MCF 10A (cell line): ENCODE data around the gene MPZL3. TPM values are rescaled to one million over a fixed set of nuclear protein-coding genes. Genes with fewer than 3 reads are reported as not detected.

ENCODE experiments used
- BruUV-seq: library from RNA; stranded (reverse); fragments of 400-500 nt; replicated peaks from 2 replicates; lab custom pipeline; 2021; lab: Mats Ljungman, UMichigan
- CTCF ChIA-PET: fragments of 300-600 bp; sonication (Branson Sonifier 250); formaldehyde crosslinking; extraction: SDS; loops from one replicate; lab custom pipeline; 2021; ENCODE audit warnings: antibody characterized with exemption, inconsistent platforms; lab: Yijun Ruan, JAX
- POLR2A ChIA-PET: fragments of 300-600, 350-650 bp; sonication (Branson Sonifier 250); formaldehyde crosslinking; extraction: SDS; loops from one replicate; lab custom pipeline; 2020; ENCODE audit warnings: antibody characterized with exemption, inconsistent platforms; lab: Yijun Ruan, JAX
- DNase-seq: peaks from one replicate; pipeline ENCODE4 v3.0.0-alpha.2; 2018; ENCODE audit not compliant: unreplicated experiment
- H3K27ac Mint-ChIP-seq: one replicate; pipeline ENCODE4 v1.8.0; 2022; ENCODE audit warnings: mild to moderate bottlenecking, low read depth, mixed read lengths; ENCODE audit not compliant: unreplicated experiment
- H3K27me3 Mint-ChIP-seq: one replicate; pipeline ENCODE4 v1.8.0; 2022; ENCODE audit warnings: mixed read lengths; ENCODE audit not compliant: insufficient read depth, unreplicated experiment
- H3K36me3 Mint-ChIP-seq: one replicate; pipeline ENCODE4 v1.8.0; 2022; ENCODE audit warnings: mild to moderate bottlenecking, moderate library complexity, mixed read lengths; ENCODE audit not compliant: insufficient read depth, unreplicated experiment
- H3K4me1 Mint-ChIP-seq: one replicate; pipeline ENCODE4 v1.8.0; 2022; ENCODE audit warnings: mixed read lengths; ENCODE audit not compliant: insufficient read depth, unreplicated experiment
- H3K4me3 Mint-ChIP-seq: one replicate; pipeline ENCODE4 v1.8.0; 2022; ENCODE audit warnings: mild to moderate bottlenecking, moderate library complexity, mixed read lengths; ENCODE audit not compliant: unreplicated experiment
- H3K9me3 Mint-ChIP-seq: one replicate; pipeline ENCODE4 v1.8.0; 2022; ENCODE audit warnings: mixed read lengths; ENCODE audit not compliant: unreplicated experiment
- intact Hi-C: fragments of 100-400 bp; cut with micrococcal nuclease; formaldehyde crosslinking; loops from 2 replicates; pipeline ENCODE4 v1.14.1; 2022
- total RNA-seq: library from RNA; stranded (reverse); gene quantifications from 2 replicates; pipeline ENCODE4 v1.2.3, GENCODE V29; 2022
- TF ChIP-seq, protein P1 (sequence below): fragments of 200-600 bp; IDR thresholded peaks from one replicate; pipeline ENCODE4 v1.8.0; 2022; ENCODE audit warnings: antibody characterized with exemption, mild to moderate bottlenecking; ENCODE audit not compliant: unreplicated experiment

Gene MPZL3
- total RNA-seq, 1 experiment from 2014 or later, result 11.9 TPM

DNA sequence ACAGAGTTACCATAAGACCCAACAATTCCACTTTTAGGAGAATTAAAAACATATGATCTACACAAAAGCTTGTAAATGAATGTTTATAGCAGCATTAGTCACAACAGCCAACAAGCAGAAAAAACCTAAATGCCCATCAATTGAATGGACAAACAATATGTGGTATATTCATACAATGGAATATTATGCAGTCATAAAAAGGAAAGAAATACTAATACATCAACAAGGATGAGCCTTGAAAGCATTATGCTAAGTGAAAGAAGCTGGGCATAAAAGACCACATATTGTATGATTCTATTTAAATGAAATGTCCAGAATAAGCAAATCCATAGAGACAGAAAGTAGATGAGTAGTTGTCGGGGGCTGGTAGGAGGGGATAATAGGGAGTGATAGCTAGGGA, 7.0 kb upstream of the MPZL3 start:
- peaks cover 37% of the 10 kb centered on the region for H3K36me3 Mint-ChIP-seq
- intact Hi-C loops, result no loop called here

DNA sequence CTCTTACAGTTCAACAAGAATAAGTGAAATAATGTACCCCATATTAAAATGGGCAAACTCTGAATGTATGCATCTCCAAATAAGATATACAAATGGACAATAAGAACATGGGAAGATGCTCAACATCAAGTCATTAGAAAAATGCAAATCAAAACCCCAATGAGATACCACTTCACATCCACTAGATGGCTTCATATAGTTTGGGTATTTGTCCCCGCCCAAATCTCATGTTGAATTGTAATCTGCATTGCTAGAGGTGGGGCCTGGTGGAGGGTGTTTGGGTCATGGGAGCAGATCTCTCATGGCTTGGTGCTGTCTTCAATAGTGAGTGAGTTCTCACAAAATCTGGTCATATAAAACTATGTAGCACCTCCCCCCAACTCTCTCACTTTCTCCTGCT, 6.2 kb upstream of the MPZL3 start:
- intact Hi-C loops, result no loop called here
- Mint-ChIP-seq H3K27me3 (no peaks in the 10 kb centered on the region), H3K4me3 (no peak overlapping the region), H3K4me1 (peaks cover 18% of the 10 kb centered on the region), H3K27ac (no peak overlapping the region), H3K9me3 (no peaks in the 10 kb centered on the region), H3K36me3 (peaks cover 37% of the 10 kb centered on the region)
- no TSS peak for BruUV-seq
- TF ChIP-seq, protein P1, sequence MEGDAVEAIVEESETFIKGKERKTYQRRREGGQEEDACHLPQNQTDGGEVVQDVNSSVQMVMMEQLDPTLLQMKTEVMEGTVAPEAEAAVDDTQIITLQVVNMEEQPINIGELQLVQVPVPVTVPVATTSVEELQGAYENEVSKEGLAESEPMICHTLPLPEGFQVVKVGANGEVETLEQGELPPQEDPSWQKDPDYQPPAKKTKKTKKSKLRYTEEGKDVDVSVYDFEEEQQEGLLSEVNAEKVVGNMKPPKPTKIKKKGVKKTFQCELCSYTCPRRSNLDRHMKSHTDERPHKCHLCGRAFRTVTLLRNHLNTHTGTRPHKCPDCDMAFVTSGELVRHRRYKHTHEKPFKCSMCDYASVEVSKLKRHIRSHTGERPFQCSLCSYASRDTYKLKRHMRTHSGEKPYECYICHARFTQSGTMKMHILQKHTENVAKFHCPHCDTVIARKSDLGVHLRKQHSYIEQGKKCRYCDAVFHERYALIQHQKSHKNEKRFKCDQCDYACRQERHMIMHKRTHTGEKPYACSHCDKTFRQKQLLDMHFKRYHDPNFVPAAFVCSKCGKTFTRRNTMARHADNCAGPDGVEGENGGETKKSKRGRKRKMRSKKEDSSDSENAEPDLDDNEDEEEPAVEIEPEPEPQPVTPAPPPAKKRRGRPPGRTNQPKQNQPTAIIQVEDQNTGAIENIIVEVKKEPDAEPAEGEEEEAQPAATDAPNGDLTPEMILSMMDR, result no peak
- POLR2A ChIA-PET, result interaction anchor here (0.7 kb wide), 1 partner anchor 206 kb away, joined by 3 read pairs; no protein-coding TSS in a partner anchor
- CTCF ChIA-PET, result interaction anchor here (0.8 to 0.9 kb wide), 3 partner anchors 21 to 158 kb away, joined by 3 to 4 read pairs (median 3); no protein-coding TSS in a partner anchor
- peak; percentile 23 for DNase-seq

More for the DNA sequence above, 7.0 kb upstream of the MPZL3 start:
- Mint-ChIP-seq H3K9me3 (no peaks in the 10 kb centered on the region), H3K4me3 (no peak overlapping the region), H3K27me3 (no peaks in the 10 kb centered on the region), H3K27ac (no peak overlapping the region), H3K4me1 (peaks cover 22% of the 10 kb centered on the region)
- no TSS peak for BruUV-seq
- POLR2A ChIA-PET, result interaction anchor here (0.7 to 9.8 kb wide), 3 partner anchors 6 to 206 kb away, joined by 3 to 225 read pairs (median 3); partner anchors contain the start of gene MPZL3
- DNase-seq, result no peak
- TF ChIP-seq, protein P1, result no peak
- CTCF ChIA-PET, result interaction anchor here (0.6 to 1.8 kb wide), 10 partner anchors 22 to 223 kb away, joined by 3 to 5 read pairs (median 3); no protein-coding TSS in a partner anchor

DNA sequence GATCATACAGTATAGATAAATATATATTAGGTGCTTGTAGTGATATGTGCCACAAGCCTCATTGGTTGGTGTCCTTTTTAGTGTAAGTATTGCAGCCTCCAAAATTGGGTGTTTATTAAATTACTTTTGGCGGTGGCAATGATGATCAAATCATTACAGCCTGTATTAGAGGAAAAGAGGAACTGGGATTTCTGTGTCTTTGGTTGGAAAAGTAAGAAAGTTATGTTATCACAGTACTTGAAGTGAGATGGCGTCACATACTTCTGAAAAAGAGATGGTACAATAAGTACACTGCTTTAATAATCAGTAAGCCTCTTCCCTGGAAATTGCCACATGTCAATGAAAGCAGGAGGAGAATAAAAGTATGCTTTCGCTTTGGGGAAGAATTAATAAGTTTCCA, 523 bp upstream of the MPZL3 start:
- Mint-ChIP-seq H3K4me3 (peak overlapping the region; percentile 97), H3K36me3 (peaks cover 15% of the 10 kb centered on the region), H3K27me3 (no peaks in the 10 kb centered on the region), H3K9me3 (no peaks in the 10 kb centered on the region), H3K4me1 (peaks cover 15% of the 10 kb centered on the region), H3K27ac (peak overlapping the region; percentile 99)
- TF ChIP-seq, protein P1, result no peak
- POLR2A ChIA-PET, result interaction anchor here (0.6 to 7.2 kb wide), 20 partner anchors 10 to 991 kb away, joined by 3 to 225 read pairs (median 4); partner anchors contain the start of genes MPZL2 and UBE4A
- CTCF ChIA-PET, result interaction anchor here (0.5 to 1.2 kb wide), 4 partner anchors 11 to 1012 kb away, joined by 3 to 9 read pairs (median 3); partner anchors contain the start of gene MPZL2
- no peak for DNase-seq
- intact Hi-C loops, result loop anchor here (5.0 kb wide), 1 partner anchor 35 kb away; no protein-coding TSS in a partner anchor
- no TSS peak for BruUV-seq

DNA sequence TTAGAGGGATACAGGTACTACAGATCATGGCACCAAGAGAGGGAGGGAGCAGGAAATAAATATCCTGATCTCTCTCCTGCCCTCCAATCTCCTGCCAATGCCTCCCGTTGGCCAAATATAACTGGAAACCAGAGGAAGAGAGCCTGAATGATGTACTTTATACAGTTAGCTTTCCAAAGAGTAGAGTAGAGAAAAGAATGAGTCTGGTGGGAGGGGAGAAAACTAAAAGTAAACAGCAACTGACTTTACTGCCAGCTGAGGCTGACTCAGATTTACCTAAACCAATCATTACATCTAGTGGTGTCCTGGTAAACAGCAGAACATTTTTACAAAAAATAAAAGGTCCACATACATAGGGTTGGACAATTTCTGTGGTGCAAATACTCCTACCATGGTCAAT, 5.1 kb downstream of the MPZL3 start:
- TF ChIP-seq, protein P1, result no peak
- H3K36me3 Mint-ChIP-seq, result peaks cover 4% of the 10 kb centered on the region
- H3K4me3 Mint-ChIP-seq, result no peak overlapping the region
- DNase-seq, result no peak
- ChIA-PET CTCF (interaction anchor here (0.9 to 2.9 kb wide), 3 partner anchors 49 to 155 kb away, joined by 3 to 18 read pairs (median 4); no protein-coding TSS in a partner anchor), POLR2A (interaction anchor here (0.6 to 2.8 kb wide), 3 partner anchors 10 to 21 kb away, joined by 3 to 17 read pairs (median 4); partner anchors contain the start of gene MPZL2)
- BruUV-seq, result no TSS peak
- no peak overlapping the region for H3K27ac Mint-ChIP-seq
- no peaks in the 10 kb centered on the region for H3K27me3 Mint-ChIP-seq
- intact Hi-C loops, result no loop called here
- no peaks in the 10 kb centered on the region for H3K9me3 Mint-ChIP-seq
- peaks cover 21% of the 10 kb centered on the region for H3K4me1 Mint-ChIP-seq
